Measurements from ENCODE around the gene LRRC43. TPM values are rescaled to one million over a fixed set of nuclear protein-coding genes. Genes with fewer than 3 reads are reported as not detected.
A peak's percentile ranks its signal among the peaks of the same experiment; 100 is the strongest.

The LRRC43 gene
- 1 to 10 TPM in 2 of 4 donors, not detected in 2; 2.4 to 3.3 TPM for total RNA-seq

DNA sequence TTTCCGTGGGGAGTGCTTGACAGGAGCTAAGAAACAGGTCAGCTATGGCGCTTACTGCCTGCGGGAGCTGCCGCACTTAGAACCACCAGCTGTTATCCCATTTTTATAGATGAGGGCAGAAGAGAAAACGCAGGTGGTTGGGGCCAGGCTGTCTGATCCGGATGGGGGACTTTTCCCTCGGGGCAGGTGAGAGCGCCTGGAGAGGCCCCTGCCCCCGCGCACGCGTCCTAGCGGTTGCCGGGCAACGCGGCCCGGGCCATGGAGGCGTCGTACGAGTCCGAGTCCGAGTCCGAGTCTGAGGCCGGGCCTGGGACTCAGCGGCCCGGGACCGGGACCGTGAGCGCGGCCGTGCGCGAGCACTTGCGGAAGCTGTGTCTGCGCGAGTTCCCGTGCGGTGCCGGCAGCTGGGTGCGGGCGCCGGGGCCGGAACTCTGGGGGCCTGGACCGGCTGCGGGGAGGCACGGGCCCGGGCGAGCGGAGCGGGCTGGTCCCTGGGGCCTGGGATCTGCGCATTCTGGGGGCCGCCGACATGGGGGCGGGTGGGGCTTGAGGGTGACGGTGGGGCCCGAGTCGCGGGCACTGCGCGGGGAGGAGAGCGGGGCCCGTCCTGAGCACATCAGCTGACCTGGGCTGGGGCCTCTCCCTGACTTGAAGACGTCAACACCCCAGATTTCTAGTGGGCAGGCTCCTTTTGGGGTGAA, at the start of gene LRRC43:
Gene LRRC43 (plus strand): TSS at position 237 of the 701 bp plus-strand sequence. CDS start 22 bp downstream, at position 259.
- TF ChIP-seq, protein P1, sequence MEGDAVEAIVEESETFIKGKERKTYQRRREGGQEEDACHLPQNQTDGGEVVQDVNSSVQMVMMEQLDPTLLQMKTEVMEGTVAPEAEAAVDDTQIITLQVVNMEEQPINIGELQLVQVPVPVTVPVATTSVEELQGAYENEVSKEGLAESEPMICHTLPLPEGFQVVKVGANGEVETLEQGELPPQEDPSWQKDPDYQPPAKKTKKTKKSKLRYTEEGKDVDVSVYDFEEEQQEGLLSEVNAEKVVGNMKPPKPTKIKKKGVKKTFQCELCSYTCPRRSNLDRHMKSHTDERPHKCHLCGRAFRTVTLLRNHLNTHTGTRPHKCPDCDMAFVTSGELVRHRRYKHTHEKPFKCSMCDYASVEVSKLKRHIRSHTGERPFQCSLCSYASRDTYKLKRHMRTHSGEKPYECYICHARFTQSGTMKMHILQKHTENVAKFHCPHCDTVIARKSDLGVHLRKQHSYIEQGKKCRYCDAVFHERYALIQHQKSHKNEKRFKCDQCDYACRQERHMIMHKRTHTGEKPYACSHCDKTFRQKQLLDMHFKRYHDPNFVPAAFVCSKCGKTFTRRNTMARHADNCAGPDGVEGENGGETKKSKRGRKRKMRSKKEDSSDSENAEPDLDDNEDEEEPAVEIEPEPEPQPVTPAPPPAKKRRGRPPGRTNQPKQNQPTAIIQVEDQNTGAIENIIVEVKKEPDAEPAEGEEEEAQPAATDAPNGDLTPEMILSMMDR (IDR thresholded peaks at IDR 0.05) = no peak
- no peak for TF ChIP-seq POLR2A (IDR thresholded peaks at IDR 0.05)
- intact Hi-C loops (cut with DNase I; ENCODE audit: low total_unique reads) = no loop called here
- Histone ChIP-seq H3K36me3 (no peaks in the 10 kb centered on the region), H3K9me3 (no peaks in the 10 kb centered on the region), H3K4me3 (peak within 1 kb of the TSS; percentile 8 to 34), H3K27ac (no peak within 1 kb of the TSS), H3K27me3 (no peaks in the 10 kb centered on the region), H3K4me1 (no peaks in the 10 kb centered on the region)
- no peak for DNase-seq

DNA sequence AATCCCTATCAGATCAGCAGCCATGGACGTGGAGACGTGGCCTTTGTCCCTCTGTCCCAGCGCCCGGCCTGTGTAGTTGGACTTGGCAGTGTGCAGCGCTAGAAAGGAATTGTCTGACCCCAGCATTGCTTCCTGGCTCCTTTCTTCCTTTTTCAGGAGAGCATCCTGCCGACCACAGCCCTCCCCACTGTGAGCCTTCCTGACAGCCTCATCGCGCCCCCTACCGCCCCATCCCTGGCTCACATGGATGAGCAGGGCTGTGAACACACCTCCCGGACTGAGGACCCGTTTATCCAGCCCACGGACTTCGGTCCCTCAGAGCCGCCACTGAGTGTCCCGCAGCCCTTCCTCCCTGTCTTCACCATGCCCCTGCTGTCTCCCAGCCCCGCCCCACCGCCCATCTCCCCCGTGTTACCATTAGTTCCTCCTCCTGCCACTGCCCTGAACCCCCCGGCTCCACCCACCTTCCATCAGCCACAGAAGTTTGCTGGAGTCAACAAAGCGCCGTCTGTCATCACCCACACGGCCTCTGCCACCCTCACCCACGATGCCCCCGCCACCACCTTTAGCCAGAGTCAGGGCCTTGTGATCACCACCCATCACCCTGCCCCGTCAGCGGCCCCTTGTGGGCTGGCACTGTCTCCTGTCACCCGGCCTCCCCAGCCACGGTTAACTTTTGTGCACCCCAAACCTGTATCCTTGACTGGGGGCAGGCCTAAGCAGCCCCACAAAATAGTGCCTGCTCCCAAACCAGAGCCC, 49.6 kb upstream of the LRRC43 start:
- Histone ChIP-seq H3K9me3 (no peaks in the 10 kb centered on the region), H3K27ac (no peak overlapping the region), H3K27me3 (no peaks in the 10 kb centered on the region), H3K36me3 (no peaks in the 10 kb centered on the region), H3K4me3 (no peak overlapping the region), H3K4me1 (no peaks in the 10 kb centered on the region)
- TF ChIP-seq POLR2A (IDR thresholded peaks at IDR 0.05) = no peak
- TF ChIP-seq, protein P1 (IDR thresholded peaks at IDR 0.05) = no peak
- DNase-seq = no peak
- intact Hi-C loops (cut with DNase I; ENCODE audit: low total_unique reads) = no loop called here

GRCh38 chr12:122135437-122136031, 47.4 kb upstream of the LRRC43 start:
- intact Hi-C loops (cut with DNase I; ENCODE audit: low total_unique reads) = no loop called here
- Histone ChIP-seq H3K4me1 (no peaks in the 10 kb centered on the region), H3K9me3 (no peaks in the 10 kb centered on the region), H3K4me3 (no peak overlapping the region), H3K36me3 (no peaks in the 10 kb centered on the region), H3K27ac (no peak overlapping the region), H3K27me3 (no peaks in the 10 kb centered on the region)
- DNase-seq = no peak
- TF ChIP-seq POLR2A (IDR thresholded peaks at IDR 0.05) = no peak
- TF ChIP-seq, protein P1 (IDR thresholded peaks at IDR 0.05) = no peak

DNA sequence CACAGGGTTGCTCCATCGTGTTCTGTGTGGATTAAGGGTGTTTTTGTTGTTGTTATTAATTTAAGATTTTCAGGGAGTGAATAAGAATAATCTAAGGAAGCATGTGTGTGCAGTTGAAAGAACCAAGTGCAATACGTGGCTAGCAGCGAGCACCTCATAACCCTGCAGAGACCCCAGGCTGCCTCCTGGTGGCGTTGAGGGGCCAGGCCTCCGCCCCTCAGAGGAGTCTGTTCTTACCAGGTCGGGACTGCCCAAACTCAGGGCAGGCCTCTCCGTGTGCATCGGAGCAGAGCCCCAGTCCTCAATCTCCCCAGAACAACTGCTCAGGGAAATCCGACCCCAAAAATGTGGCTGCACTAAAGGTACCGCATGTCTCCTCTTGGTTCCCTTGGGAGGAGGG, 45.7 kb upstream of the LRRC43 start:
- H3K27ac ChIP-seq = no peak overlapping the region

More for the DNA sequence above, 45.7 kb upstream of the LRRC43 start:
- Histone ChIP-seq H3K9me3 (no peaks in the 10 kb centered on the region), H3K36me3 (no peaks in the 10 kb centered on the region), H3K4me1 (no peaks in the 10 kb centered on the region), H3K4me3 (no peak overlapping the region), H3K27me3 (no peaks in the 10 kb centered on the region)
- no peak for TF ChIP-seq POLR2A (IDR thresholded peaks at IDR 0.05)
- TF ChIP-seq, protein P1 (IDR thresholded peaks at IDR 0.05) = no peak
- no peak for DNase-seq
- intact Hi-C loops (cut with DNase I; ENCODE audit: low total_unique reads) = no loop called here

All from uterus (tissue), 4 donors.